IPS-20b (cell line): ENCODE data around the gene KDM4C.

Experiments used
- H3K27ac ChIP-seq: one replicate; pipeline ENCODE4 v1.5.1; 2013; ENCODE audit warnings: low read length
- H3K27me3 ChIP-seq: 2 replicates; pipeline ENCODE4 v1.6.1; 2013; ENCODE audit warnings: mild to moderate bottlenecking, low read length, inconsistent platforms; ENCODE audit not compliant: insufficient read depth
- H3K36me3 ChIP-seq: 2 replicates; pipeline ENCODE4 v1.6.1; 2013; ENCODE audit warnings: low read depth, mild to moderate bottlenecking, inconsistent platforms, low read length, moderate library complexity; ENCODE audit not compliant: insufficient read depth
- H3K4me1 ChIP-seq: 2 replicates; pipeline ENCODE4 v1.6.1; 2013; ENCODE audit warnings: mild to moderate bottlenecking, control low read depth, inconsistent platforms, low read length, moderate library complexity; ENCODE audit not compliant: insufficient read depth
- H3K4me3 ChIP-seq: 2 replicates; pipeline ENCODE4 v1.5.1; 2013; ENCODE audit warnings: mild to moderate bottlenecking, low read length, inconsistent platforms
- H3K9ac ChIP-seq: 2 replicates; pipeline ENCODE4 v1.6.1; 2013; ENCODE audit warnings: low read depth, mild to moderate bottlenecking, inconsistent platforms, low read length, moderate library complexity
- H3K9me3 ChIP-seq: 2 replicates; pipeline ENCODE4 v1.6.1; 2013; ENCODE audit warnings: mild to moderate bottlenecking, low read depth, low read length, inconsistent platforms; ENCODE audit not compliant: insufficient read depth

The KDM4C gene

GRCh38 chr9:7139886-7140285, 382.1 kb downstream of the KDM4C start:
- Histone ChIP-seq H3K9ac (no peak overlapping the region), H3K4me1 (peaks cover 5% of the 10 kb centered on the region; the same call in 1 of the 2 replicates), H3K4me3 (no peak overlapping the region), H3K9me3 (no peaks in the 10 kb centered on the region), H3K27me3 (no peaks in the 10 kb centered on the region), H3K36me3 (no peaks in the 10 kb centered on the region), H3K27ac (no peak overlapping the region)

DNA sequence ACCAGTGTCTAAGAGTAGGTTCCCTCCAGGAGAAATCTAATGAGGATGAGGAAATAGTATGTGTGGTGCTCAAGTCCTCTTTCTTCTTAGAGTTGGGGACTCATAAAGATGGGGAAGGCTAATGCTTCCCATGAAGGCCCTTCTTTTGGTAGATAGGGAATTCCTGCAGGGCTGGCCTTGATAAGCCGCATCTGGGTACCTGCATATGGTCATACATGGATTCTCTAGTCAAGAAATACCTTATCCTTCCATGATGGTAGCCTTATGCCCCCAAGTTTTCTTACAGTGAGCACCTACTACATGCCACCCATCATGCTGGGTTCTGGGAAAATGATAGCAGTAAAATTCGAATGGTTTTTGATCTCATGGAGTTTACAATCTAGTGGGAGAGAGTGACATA, 382.6 kb downstream of the KDM4C start:
- Histone ChIP-seq H3K9ac (no peak overlapping the region), H3K4me1 (peaks cover 5% of the 10 kb centered on the region; the same call in 1 of the 2 replicates), H3K9me3 (no peaks in the 10 kb centered on the region), H3K27me3 (no peaks in the 10 kb centered on the region), H3K4me3 (no peak overlapping the region), H3K27ac (no peak overlapping the region), H3K36me3 (no peaks in the 10 kb centered on the region)

GRCh38 chr9:7143645-7144200, 385.9 kb downstream of the KDM4C start:
- no peaks in the 10 kb centered on the region for H3K27me3 ChIP-seq
- no peaks in the 10 kb centered on the region for H3K9me3 ChIP-seq
- peaks cover 5% of the 10 kb centered on the region; the same call in 1 of the 2 replicates for H3K4me1 ChIP-seq
- no peak overlapping the region for H3K9ac ChIP-seq
- H3K36me3 ChIP-seq, result no peaks in the 10 kb centered on the region
- H3K4me3 ChIP-seq, result no peak overlapping the region
- H3K27ac ChIP-seq, result no peak overlapping the region

DNA sequence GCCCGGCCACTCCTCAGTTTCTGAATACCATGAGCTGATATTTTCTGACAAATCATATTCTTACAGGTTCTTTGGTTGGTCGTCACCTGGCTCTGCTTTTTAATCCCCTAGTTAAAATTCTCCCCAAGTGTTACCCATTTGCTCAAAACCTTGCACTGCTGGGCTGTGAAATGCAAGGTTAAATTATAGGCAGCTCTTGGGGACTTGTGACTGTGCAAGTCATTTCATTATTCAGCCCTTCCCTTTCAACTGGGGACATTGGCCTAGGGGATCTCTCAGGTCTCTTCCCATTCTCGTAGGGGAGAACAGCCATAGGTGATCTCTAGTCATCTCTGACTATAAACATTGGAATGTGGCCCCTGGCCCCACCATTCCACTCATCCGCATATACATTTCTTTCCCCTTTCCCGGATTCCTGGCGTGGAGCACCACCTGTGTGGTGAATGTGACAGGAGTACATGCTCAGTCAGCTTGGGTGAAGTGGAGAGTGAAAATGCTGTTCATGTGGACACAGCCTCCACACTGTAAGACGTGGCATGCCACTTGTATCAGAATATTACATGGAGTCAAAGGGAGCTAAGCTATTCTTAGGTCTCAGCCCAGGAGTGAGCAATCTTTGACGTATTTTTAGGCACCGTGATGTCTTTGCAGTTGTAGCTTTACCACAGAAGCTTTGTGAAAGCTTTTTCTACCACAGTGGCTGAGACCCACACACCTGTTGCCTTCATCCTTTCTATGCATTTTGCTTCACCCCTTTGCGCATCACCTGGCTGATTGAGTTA, 386.7 kb downstream of the KDM4C start:
- no peak overlapping the region for H3K27ac ChIP-seq
- no peak overlapping the region for H3K4me3 ChIP-seq
- H3K4me1 ChIP-seq, result peaks cover 5% of the 10 kb centered on the region; the same call in 1 of the 2 replicates
- H3K9ac ChIP-seq, result no peak overlapping the region
- no peaks in the 10 kb centered on the region for H3K27me3 ChIP-seq
- no peaks in the 10 kb centered on the region for H3K9me3 ChIP-seq
- no peaks in the 10 kb centered on the region for H3K36me3 ChIP-seq

DNA sequence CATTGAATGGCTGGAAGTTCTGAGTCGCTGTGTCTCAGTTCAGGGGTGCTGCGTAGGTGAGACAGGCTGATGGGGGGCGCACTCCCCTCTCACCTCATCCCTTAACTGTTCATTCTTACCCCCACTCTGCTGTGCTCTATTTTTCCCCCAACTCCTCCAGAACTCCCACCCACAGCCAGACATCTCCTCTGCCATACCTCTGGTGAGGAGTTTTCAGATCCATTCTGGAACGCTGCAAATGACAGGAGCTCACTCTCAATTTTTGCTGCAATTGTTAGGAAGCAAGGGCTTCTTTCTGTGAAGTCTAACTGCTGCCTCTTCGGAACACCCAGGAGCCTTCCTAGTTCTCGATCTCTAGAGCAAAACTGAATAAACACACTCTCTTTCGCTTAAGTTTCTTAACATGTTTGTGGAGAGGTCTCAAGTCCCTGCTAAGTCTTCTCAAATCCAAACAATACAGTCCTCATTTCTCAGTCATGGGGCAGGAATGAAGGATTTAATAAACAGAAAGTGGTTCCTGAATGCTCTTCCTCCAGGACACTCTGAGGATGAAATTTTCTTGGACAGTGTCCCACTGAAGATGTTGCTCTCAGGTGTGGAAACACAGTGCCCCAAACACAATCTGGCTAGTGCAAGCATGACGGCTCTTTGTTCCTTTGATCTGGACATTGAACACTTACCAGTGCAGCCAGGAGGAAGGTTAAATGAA, 387.7 kb downstream of the KDM4C start:
- no peaks in the 10 kb centered on the region for H3K9me3 ChIP-seq
- H3K4me1 ChIP-seq, result peaks cover 5% of the 10 kb centered on the region; the same call in 1 of the 2 replicates
- H3K9ac ChIP-seq, result no peak overlapping the region
- H3K4me3 ChIP-seq, result no peak overlapping the region
- H3K27me3 ChIP-seq, result no peaks in the 10 kb centered on the region
- no peaks in the 10 kb centered on the region for H3K36me3 ChIP-seq
- no peak overlapping the region for H3K27ac ChIP-seq

GRCh38 chr9:7146582-7146981, 388.8 kb downstream of the KDM4C start:
- no peak overlapping the region for H3K4me3 ChIP-seq
- peaks cover 5% of the 10 kb centered on the region; the same call in 1 of the 2 replicates for H3K4me1 ChIP-seq
- H3K9me3 ChIP-seq, result no peaks in the 10 kb centered on the region
- H3K9ac ChIP-seq, result no peak overlapping the region
- no peak overlapping the region for H3K27ac ChIP-seq
- no peaks in the 10 kb centered on the region for H3K27me3 ChIP-seq
- H3K36me3 ChIP-seq, result no peaks in the 10 kb centered on the region

GRCh38 chr9:7147121-7148090, 389.6 kb downstream of the KDM4C start:
- H3K27ac ChIP-seq, result no peak overlapping the region
- H3K4me1 ChIP-seq, result peaks cover 5% of the 10 kb centered on the region; the same call in 1 of the 2 replicates
- H3K4me3 ChIP-seq, result no peak overlapping the region
- H3K9me3 ChIP-seq, result no peaks in the 10 kb centered on the region
- H3K27me3 ChIP-seq, result no peaks in the 10 kb centered on the region
- no peak overlapping the region for H3K9ac ChIP-seq
- no peaks in the 10 kb centered on the region for H3K36me3 ChIP-seq

DNA sequence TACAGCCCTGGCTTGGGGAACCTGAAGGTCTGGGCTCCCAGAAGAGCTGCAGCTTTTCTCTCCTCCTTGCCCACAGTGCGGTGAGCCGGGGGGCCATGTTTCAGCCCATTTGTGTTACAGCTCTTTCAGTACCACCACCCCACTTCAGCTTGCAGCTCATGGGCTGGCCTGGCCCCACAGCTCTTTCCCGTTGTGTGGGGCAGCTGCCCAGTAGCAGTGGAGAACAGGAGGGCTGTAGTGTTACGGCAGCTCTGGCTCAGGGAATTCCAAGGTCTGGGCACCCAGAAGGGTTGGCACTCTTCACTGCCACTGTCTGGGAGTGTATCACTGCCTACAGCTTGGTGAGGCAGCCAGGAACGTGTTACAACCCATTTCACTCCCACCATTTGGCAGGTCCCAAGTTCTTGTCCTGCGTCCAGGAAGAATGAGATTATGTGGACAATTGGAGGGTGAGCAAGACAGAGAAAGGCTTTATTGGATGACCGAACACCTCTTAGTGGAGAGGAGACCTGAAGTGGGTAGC, 390.5 kb downstream of the KDM4C start:
- Histone ChIP-seq H3K4me3 (no peak overlapping the region), H3K36me3 (no peaks in the 10 kb centered on the region), H3K9ac (no peak overlapping the region), H3K9me3 (no peaks in the 10 kb centered on the region), H3K27ac (no peak overlapping the region), H3K4me1 (peaks cover 5% of the 10 kb centered on the region; the same call in 1 of the 2 replicates), H3K27me3 (no peaks in the 10 kb centered on the region)

DNA sequence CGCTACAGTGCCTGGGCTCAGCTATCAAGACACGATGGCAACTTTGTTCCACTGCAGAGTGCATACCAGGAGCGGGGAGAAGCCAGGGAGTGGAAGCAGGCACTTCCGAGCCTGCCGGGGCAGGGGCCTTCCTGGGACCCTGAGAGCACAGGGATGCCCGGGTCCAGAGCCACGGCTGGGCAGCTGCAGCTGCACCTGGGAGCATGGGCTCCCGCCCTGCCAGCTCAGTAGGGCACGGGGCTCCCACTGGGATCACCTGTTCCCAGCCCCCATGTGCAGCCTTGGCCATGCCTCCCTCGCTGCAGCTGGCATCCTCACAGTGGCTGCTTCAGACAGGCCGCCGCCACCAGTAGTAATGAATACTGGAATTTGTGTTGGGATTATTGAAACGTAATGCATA, 391.5 kb downstream of the KDM4C start:
- H3K4me3 ChIP-seq, result no peak overlapping the region
- H3K4me1 ChIP-seq, result peaks cover 3% of the 10 kb centered on the region; the same call in 1 of the 2 replicates
- no peak overlapping the region for H3K27ac ChIP-seq
- no peaks in the 10 kb centered on the region for H3K27me3 ChIP-seq
- H3K36me3 ChIP-seq, result no peaks in the 10 kb centered on the region
- H3K9ac ChIP-seq, result no peak overlapping the region
- H3K9me3 ChIP-seq, result no peaks in the 10 kb centered on the region

DNA sequence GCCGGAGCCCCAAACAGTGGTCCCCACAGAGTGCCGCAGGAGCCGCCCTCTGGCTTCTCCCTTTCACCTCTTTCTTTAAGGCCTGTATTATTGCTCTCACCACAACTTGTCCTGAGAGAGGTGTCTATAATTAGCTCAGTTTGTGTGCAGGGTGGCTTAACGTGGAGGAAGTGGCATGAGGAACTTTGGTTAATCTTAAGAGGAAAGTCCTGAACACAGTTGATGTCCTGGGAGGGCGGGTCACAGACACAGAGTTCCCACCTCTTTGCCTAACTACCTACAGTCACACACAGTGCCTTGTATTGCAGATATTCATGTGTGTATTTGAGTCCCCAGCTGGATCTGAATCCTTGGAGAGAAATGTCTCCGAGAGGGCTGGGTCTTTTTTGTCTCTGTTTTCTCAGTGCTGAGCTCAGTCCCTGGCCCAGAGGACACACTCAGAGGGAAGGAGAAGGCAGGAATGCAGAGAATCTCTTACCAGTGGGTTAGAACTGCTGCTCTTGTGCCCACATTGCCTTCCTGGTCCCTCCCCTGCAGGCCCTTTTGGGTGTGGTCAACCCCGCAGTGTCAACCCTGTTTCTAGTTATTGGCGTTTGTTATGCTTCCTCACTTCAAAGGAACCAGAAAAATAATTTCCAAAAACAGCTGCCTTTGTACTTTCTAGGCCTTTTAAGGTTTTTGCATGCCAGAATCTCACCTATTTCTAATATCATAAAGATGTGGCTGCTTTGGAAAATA, 392.5 kb downstream of the KDM4C start:
- no peaks in the 10 kb centered on the region for H3K9me3 ChIP-seq
- no peak overlapping the region for H3K9ac ChIP-seq
- no peaks in the 10 kb centered on the region for H3K36me3 ChIP-seq
- no peaks in the 10 kb centered on the region; the same call in 1 of the 2 replicates for H3K4me1 ChIP-seq
- H3K27ac ChIP-seq, result no peak overlapping the region
- no peak overlapping the region for H3K4me3 ChIP-seq
- H3K27me3 ChIP-seq, result no peaks in the 10 kb centered on the region
